Measurements from ENCODE around the gene CERK.

- TF ChIP-seq CTCF (IDR thresholded peaks at IDR 0.05), result no peak
- TF ChIP-seq POLR2A (IDR thresholded peaks at IDR 0.05), result no peak
- TF ChIP-seq EP300 (IDR thresholded peaks at IDR 0.05), result no peak
These were observed 23.5 kb downstream of the CERK start for GRCh38 chr22:46714550-46714949.
